Stimulated activated CD8-positive, alpha-beta memory T cell treated with anti-CD3 and anti-CD28 coated beads, Interleukin-7, amount 100 ng/mL, for 4 hours (primary cell): ENCODE measurements around the gene TPRA1.

Source experiments
- DNase-seq, 2 donors: peaks; one replicate each; pipeline ENCODE4 v3.0.0-alpha.2; 2020; ENCODE audit warnings: low read depth in 2 of 2

Gene TPRA1

DNA sequence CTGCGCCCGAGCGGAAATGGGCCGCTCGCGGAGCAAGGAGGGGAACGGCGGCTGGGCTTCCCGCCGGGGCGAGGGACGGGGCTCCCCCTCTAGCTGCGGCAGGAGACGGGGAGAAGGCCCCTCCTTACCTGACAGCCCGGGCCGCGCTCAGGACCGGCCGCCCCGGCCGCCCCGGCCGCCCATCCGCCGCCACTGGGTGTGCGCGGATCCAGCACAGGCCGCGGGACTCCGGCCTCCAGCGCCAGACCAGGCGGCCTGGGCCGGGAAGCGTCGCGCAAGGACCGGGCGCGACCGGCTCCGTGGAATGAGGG is 296 bp downstream of the TPRA1 start:
- no peak for DNase-seq

DNA sequence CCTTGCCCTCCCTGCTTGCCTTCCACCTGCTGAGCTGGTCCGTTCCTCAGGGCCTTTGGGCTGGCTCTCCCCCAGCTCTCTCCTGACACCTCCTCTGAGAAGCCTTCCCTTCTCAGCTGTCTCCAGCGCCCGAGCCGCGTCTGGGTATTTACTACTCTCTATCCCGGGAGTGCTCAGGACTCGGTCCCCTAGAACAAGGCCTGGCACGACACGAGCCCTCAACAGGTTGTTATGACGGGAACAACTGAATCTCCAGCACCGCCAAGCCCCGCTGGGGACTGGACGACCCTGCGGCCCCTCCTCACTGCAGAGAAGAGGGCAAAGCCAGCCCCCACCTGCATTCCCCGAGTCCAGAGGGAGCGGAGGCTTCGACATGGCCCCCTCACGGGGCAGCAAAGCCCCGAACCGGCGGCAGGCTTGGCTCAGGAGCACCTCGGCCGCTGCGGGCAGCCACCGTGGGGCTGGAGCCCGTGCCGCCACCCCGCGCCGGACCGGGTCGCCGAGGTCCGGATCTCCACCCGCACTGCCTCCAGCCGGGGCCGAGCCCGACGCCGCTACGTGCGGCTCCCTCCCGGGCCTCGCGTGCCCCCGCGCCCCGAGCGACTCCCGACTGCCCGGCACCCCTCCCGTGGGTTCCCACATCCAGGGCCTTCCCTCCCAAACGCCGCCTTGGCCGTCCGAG is 792 bp downstream of the TPRA1 start:
- no peak for DNase-seq

GRCh38 chr3:127588806-127589577 is 1.5 kb downstream of the TPRA1 start:
- DNase-seq: no peak

GRCh38 chr3:127587876-127588275 is 2.7 kb downstream of the TPRA1 start:
- no peak for DNase-seq

DNA sequence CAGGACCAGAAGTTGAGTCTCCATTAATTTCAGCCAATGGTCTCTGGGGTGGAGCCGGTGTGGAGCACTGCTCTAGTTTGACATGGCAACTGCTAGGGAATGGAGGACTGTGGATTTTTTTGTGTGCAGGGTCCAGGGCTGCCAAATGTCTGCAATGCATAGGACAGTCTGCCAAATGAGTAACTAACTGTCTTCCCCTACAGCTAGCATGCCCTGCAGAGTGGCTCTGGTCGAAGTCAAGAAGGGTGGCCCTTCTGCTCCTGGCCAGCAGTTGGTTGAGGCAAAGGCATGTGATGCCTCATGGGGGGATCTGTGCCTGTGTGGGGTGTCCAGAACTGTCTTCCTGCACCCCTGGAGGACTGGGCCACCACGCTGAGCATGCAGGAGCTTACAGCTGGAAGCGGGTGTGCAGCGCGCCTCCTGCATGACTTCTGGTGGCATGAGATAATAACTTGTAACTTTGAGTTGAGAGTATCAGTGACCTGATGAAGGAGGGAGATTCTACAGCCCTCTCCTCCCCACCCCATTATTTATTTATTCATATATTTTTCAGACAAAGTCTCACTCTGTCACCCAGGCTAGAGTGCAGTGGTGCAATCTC is 4.6 kb downstream of the TPRA1 start:
- no peak for DNase-seq

DNA sequence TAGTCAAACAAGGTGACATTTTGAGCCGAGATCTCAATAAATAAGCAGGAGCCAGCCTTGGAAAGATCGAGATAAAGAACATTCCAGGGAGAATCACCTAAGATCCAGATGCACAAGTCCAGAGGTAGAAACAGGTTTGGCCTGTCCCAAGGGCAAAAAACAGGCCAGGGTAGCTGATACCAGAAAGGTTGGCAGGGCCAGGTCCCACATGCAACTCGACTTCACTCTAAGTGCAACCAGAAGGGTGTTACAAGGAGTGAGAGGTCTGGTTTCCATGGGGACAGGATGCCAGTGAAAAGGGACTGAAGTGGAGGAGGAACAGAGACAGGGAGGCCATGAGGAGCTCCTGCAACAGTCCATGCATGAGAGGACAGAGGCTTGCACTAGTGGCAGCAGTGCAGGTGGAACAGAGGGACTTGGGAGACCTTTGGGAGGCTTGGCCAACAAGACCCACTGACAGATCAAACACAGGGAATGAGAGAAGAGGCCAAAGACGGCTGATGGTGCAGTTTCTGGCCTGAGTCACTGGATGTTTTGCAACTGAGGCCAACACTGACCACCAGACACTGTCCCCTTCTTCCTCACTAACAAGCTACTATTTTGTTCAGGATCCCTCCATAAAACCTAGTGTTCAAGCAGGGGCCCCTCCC is 5.2 kb downstream of the TPRA1 start:
- DNase-seq: no peak

GRCh38 chr3:127584734-127585133 is 5.8 kb downstream of the TPRA1 start:
- DNase-seq: no peak

GRCh38 chr3:127580327-127581060 is 10.0 kb downstream of the TPRA1 start:
- DNase-seq: no peak

DNA sequence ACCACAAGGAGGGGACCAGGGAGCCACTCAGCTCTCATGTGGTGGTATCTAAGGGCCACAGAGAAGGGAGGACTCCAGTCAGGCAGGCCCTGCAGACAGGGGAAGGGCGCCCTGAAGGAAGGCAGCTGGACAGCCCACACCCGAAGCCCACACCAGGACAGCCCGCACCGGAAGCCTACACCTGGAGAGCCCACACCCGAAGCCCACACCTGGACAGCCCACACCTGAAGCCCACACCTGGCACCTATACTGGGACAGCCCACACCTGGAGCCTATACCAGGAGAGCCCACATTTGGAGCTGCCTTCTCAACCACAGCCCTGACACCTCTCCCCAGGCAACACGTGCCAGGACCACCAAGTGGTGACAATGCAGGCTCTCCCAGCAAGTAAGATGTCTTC is 11.7 kb downstream of the TPRA1 start:
- DNase-seq: no peak

DNA sequence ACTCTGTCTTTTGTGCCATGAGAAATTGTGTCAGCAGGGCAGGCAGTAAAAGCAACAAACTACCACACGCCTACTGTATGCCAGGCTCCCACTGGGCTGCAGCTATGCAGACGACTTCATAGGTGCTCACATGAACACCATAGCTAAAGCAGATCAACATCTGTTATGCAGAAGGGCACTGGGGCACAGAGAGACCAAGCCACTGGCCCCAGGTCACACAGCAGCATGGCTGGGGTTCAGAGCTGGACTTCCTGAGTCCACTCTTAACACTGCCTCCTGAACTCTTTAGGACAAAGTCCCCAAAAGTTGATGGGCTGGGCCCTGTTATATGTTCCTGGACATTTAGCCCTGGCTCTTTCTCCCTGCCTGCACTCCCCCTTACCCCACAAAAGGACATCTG is 12.4 kb downstream of the TPRA1 start:
- no peak for DNase-seq

GRCh38 chr3:127577448-127577847 is 13.1 kb downstream of the TPRA1 start:
- no peak for DNase-seq

DNA sequence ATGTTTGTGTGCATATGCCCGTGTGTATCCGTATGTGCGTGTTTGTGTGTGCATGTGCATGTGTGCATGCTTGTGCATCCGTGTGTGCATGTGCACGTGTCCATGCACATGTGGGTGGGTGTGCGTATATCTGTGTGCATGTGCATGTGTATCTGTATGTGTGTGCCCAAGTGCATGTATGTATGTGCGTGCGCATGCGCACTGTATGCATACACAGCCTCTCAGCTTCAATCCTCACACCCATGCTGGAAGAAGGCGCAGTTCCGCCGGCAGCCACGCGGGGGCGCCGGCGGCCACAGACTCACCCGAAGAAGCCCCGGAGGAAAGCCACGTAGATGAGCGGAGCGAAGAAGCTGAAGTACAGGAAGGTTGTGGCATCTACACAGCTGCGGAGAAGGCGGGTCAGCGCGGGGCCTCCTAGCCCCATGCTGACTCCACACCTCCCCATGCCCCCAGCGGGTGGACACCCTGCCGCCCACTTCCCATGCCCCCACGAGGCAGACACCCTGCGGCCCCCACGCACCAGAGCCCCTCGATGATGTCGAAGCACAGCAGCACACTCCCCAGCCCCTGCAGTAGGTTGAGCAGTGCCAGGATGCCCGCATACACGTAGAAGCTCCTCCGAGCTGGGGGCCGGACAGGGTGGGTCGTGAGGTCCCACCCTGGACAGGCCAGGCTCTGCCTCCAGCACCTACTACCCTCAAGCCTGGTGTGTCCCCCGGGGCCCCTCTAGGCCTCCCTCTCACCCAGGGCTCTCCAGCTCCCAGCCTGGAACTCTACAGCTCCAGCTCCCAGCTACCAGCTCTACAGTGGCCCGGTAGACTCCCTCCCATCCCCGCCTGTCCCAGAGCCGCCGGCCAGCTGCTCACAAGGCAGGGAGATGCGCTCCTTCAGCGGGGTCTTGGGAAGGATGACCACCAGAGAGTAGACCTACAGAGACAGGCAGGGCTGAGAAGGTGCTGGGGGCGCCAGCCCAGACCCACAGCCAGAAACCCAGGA is 15.4 kb downstream of the TPRA1 start:
- DNase-seq: peak; percentile 68 to 72

GRCh38 chr3:127573912-127574311 is 16.6 kb downstream of the TPRA1 start:
- DNase-seq: no peak

DNA sequence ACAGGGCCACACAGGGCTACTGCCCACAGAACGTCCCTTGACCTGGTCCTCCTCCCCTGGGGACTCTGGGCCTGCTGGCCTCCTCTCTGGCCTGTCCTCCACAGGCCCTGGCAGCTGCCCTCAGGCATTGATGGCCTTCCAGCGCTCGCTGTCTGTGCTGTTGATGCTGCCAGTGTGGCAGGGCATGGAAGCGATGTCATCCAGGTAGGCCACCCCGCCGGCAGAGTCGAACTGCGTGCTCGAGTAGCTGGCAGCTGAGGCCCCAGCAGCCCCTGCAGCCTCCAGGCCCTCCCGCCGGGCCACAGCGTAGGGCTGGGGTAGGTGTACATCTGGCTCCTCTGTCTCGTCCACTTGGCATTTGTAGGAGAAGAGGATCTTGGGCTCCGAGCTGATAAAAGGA is 17.1 kb downstream of the TPRA1 start:
- no peak for DNase-seq

DNA sequence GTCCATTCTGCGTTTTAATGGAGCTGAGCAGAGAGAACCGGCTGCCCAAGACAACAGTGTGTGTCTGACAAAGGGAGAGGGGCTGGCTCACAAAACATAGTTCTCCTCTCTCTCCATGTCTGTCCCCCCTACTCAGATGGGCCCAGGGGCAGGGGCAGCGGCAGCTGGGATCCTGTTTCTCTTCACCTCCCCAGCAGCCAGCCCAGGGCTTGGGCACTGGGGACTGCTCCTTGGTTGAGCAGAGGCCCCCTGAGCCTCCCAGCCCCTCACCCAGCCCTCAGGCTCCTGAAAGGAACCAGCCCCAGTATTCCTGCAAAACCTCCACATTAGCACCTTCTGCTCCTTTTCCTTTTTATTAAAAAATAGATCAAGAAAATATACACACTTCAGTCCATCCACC is 17.8 kb downstream of the TPRA1 start:
- no peak for DNase-seq

DNA sequence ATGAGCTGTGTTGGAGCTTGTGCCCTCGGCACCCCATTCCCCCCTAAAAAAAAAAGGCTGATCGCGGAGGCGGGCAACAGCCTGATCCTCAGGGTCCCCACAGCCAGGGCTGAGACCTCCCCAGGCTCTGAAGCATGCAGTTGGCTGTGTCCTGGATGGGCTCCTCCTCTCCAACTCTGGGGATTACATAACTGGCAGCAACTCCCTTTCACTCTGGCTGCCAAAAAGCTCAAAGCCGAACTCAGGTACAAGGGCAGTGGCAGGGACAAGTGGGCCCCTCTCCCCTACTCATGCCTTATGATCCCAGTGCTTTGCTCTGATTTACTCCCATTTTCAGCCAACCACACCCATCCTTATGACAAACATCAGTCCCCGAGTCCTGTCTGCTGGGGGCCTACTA is 18.3 kb downstream of the TPRA1 start:
- DNase-seq: no peak

- DNase-seq: no peak
Observed at GRCh38 chr3:127570520-127570919, 20.0 kb downstream of the TPRA1 start.

DNA sequence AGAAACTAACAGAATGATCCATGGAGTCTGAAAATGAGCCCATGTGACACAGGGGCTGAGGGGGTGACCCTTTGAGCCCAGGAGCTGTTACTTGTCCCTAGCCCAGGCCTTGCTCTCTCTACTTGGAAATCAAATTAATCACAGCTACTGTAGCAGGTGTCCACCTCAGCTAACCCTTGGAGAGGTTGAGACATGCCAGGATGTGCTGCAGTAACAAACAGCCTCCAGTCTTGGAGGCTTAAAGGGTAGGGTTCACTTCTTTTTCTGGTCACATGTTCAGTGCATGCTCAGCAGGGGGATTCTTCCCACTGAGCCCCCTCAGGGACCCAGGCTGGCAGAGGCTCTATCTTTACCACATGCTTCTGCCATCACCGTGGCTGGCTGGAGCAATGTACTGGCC is 21.4 kb downstream of the TPRA1 start:
- no peak for DNase-seq

- no peak for DNase-seq
Observed at GRCh38 chr3:127568586-127568985, 21.9 kb downstream of the TPRA1 start.

- no peak for DNase-seq
Observed at GRCh38 chr3:127566833-127567232, 23.7 kb downstream of the TPRA1 start.

DNA sequence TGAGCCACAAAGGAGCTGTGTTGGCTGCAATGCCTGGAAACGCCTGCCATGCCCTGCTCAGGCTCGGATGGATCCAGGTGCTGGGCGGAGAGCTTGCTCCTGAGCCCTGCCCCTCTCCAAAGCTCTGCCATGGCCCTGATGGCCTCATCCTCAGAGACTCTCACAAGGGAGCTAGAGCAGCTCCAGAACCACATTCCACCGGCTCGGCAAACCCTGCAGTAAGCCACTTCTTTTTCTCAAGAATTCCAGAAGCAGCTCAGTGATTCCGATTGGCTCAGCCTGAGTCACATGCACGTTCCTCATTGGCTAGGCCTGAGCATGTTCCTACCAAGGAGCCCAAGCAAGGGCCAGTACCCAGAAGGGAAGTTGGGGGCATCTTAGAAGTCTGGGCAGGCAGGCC is 24.8 kb downstream of the TPRA1 start:
- no peak for DNase-seq
